Measurements from ENCODE around the gene WDFY2. TPM values are rescaled to one million over a fixed set of nuclear protein-coding genes. Genes with fewer than 3 reads are reported as not detected.
"Not testable (repeated sequence)": the region's sequence is repeated elsewhere in the genome, so short reads cannot be mapped to it uniquely, and the experiment has no call there.

Gene WDFY2
- total and polyA plus RNA-seq, 5 experiments from 2014 or later: 3.8 to 24.8 (median 4.4) TPM

DNA sequence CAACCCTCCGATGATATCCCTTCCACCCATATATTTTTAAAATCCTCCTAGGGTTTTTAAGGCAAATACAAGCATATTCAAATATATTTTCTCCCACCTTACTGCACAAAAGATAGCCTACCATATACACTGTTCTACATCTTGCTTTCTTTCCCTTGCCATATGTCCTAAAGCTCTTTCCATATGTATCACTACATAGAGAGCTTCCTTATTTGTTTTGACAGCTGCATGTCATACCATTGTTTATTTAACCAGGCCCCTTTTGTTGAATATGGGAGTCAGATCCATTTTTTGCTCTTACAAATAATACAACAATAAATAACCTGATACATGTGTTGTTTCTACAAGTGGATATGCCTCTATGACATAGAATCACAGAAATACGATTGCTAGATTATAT, 32.8 kb upstream of the WDFY2 start:
- Mint-ChIP-seq H3K27me3 (peaks cover 0 to 6% (median 0%) of the 10 kb centered on the region in 5 donors), H3K4me3 (no peak overlapping the region), H3K36me3 (peaks cover 0 to 5% (median 0%) of the 10 kb centered on the region in 3 donors), H3K27ac (no peak overlapping the region), H3K9me3 (no peaks in the 10 kb centered on the region), H3K4me1 (peaks cover 0 to 14% (median 0%) of the 10 kb centered on the region in 4 donors)
- POLR2A ChIA-PET: no interaction called here
- DNase-seq (no peak), ATAC-seq (no peak)

DNA sequence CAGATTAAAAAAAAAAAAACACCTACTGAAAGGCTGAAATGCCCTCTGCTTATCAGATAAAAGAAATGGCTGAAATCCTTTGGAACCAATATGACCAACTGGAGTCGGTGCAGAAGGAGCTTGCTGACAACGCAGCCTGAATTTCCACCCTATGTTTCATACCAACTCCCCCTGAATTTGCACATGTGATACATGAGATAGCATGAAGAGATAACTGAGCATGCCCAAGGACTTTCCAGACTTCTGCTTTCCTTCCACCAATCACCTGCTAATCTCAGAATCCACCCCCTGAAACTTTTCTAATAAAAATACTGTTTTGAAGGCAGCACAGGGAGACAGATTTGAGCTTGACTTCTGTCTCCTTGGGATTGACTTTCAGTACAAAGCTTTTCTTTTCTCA, 32.2 kb upstream of the WDFY2 start:
- H3K36me3 Mint-ChIP-seq: peaks cover 0 to 5% (median 0%) of the 10 kb centered on the region in 3 donors
- peaks cover 0 to 9% (median 0%) of the 10 kb centered on the region in 5 donors for H3K27me3 Mint-ChIP-seq
- POLR2A ChIA-PET: interaction anchor here (1.3 kb wide), 1 partner anchor 99 kb away, joined by 4 read pairs; no protein-coding TSS in a partner anchor
- no peak overlapping the region for H3K4me3 Mint-ChIP-seq
- ATAC-seq (no peak), DNase-seq (no peak)
- no peak overlapping the region for H3K27ac Mint-ChIP-seq
- H3K4me1 Mint-ChIP-seq: peaks cover 0 to 14% (median 0%) of the 10 kb centered on the region in 4 donors
- H3K9me3 Mint-ChIP-seq: no peaks in the 10 kb centered on the region

DNA sequence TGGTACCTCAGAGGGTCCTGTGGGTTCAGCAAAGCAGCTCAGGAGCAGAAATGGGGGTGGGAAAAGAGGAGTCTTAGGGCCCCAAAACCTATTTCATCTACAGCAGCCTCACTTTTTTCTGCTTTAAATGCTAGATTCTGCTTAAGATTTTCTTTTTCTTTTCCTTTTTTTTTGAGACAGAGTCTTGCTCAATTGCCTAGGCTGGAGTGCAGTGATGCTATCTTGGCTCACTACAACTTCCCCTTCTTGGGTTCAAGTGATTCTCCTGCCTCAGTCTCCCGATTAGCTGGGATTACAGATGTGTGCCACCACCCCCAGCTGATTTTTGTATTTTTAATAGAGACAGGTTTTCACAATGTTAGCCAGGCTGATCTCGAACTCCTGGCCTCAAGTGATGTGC, 30.7 kb upstream of the WDFY2 start:
- DNase-seq (no peak), ATAC-seq (no peak)
- Mint-ChIP-seq H3K27ac (no peak overlapping the region), H3K4me1 (peaks cover 0 to 12% (median 0%) of the 10 kb centered on the region in 4 donors), H3K27me3 (peaks cover 0 to 9% (median 0%) of the 10 kb centered on the region in 5 donors), H3K4me3 (no peak overlapping the region), H3K36me3 (peaks cover 0 to 5% (median 0%) of the 10 kb centered on the region in 3 donors), H3K9me3 (no peaks in the 10 kb centered on the region)
- POLR2A ChIA-PET: interaction anchor here (0.6 kb wide), 2 partner anchors 55 to 92 kb away, joined by 3 to 4 read pairs; no protein-coding TSS in a partner anchor

DNA sequence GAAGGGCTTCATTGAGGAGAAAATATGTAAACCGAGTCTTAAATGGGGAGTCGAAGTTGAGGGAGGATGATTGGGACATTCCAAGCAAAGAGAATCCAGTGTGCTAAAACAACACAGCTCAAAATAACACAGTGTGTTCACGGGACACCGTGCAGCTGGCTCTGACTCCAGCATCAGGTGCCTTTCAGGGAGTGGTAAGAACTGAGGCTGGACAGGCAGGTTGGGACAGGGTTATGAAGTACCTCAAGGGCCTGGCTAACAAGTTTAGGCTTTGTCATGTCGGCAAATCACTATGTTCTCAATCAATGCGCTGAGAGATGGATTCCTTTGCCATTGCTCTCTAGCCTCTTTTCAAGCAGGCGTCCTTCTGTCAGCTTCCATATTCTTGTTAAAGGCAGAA, 27.5 kb upstream of the WDFY2 start:
- DNase-seq (no peak), ATAC-seq (no peak)
- Mint-ChIP-seq H3K27ac (no peak overlapping the region), H3K9me3 (no peaks in the 10 kb centered on the region), H3K27me3 (peaks cover 0 to 9% (median 0%) of the 10 kb centered on the region in 5 donors), H3K36me3 (peaks cover 0 to 5% (median 0%) of the 10 kb centered on the region in 3 donors), H3K4me1 (peaks cover 3 to 27% (median 6%) of the 10 kb centered on the region in 4 donors), H3K4me3 (no peak overlapping the region)
- POLR2A ChIA-PET: no interaction called here

DNA sequence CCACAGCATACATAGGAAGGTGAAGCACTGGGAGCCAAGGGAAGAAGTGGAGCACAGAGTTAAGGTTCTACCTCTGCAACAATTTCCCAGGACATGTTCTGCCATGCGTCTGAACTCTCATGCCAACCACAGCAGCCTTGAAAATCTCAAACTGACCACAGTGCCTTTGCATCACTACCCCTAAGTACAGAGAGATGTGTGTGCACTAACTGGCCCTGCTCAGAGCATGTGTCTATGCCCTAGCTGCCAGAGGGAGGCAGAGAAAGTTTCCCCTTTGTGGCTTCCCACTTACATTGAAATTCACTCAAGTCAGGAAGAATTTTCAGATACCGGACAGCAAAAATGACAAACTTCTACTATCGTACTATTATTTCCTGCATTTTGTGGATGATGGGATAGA, 26.8 kb upstream of the WDFY2 start:
- peaks cover 3 to 29% (median 6%) of the 10 kb centered on the region in 4 donors for H3K4me1 Mint-ChIP-seq
- H3K4me3 Mint-ChIP-seq: no peak overlapping the region
- no peak for DNase-seq
- POLR2A ChIA-PET: no interaction called here
- H3K27ac Mint-ChIP-seq: no peak overlapping the region
- ATAC-seq: no peak
- peaks cover 0 to 9% (median under 1%) of the 10 kb centered on the region in 5 donors for H3K27me3 Mint-ChIP-seq
- H3K36me3 Mint-ChIP-seq: peaks cover 0 to 5% (median 0%) of the 10 kb centered on the region in 3 donors
- H3K9me3 Mint-ChIP-seq: no peaks in the 10 kb centered on the region

DNA sequence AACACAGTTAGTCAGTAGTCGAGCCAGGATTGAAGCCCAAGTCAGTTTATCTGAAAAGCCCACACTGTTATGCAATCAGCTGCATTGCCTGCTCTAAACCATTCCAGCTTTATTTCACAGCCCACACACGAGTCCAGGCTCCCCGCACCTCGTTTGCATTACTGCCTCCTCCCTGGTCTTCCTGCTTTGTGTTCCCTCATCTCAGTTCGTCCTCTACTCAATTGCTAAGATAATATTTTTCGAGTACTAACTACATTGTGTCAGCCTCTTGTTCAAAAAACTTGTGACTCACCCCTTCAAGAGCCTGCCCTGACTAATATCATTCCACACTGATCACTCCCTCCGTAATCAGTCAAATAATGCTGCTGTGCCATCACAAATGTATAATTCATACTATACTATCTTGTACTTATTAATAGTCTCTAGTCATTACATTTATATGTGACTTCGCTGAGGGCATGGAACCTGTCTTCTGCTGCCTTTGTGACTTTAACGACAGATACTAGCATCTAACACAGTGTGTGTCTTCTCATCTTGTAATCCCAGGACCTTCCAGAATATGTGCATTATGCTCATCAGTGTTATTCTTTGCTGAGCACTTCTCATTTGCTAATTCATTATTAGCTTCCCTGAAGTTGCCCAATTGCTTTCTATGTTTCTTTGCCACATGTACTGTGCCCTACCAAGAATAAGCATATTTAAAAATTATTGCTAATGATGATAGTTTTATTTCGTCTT, 26.2 kb upstream of the WDFY2 start:
- ATAC-seq: no peak
- Mint-ChIP-seq H3K27me3 (peaks cover 0 to 9% (median 1%) of the 10 kb centered on the region in 5 donors), H3K4me3 (no peak overlapping the region), H3K4me1 (peaks cover 3 to 31% (median 6%) of the 10 kb centered on the region in 4 donors), H3K9me3 (peaks cover 0 to 2% (median 0%) of the 10 kb centered on the region in 9 donors), H3K27ac (no peak overlapping the region), H3K36me3 (peaks cover 0 to 5% (median 0%) of the 10 kb centered on the region in 3 donors)
- POLR2A ChIA-PET: interaction anchor here (0.5 kb wide), 1 partner anchor 19 kb away, joined by 7 read pairs; no protein-coding TSS in a partner anchor
- DNase-seq: no peak

DNA sequence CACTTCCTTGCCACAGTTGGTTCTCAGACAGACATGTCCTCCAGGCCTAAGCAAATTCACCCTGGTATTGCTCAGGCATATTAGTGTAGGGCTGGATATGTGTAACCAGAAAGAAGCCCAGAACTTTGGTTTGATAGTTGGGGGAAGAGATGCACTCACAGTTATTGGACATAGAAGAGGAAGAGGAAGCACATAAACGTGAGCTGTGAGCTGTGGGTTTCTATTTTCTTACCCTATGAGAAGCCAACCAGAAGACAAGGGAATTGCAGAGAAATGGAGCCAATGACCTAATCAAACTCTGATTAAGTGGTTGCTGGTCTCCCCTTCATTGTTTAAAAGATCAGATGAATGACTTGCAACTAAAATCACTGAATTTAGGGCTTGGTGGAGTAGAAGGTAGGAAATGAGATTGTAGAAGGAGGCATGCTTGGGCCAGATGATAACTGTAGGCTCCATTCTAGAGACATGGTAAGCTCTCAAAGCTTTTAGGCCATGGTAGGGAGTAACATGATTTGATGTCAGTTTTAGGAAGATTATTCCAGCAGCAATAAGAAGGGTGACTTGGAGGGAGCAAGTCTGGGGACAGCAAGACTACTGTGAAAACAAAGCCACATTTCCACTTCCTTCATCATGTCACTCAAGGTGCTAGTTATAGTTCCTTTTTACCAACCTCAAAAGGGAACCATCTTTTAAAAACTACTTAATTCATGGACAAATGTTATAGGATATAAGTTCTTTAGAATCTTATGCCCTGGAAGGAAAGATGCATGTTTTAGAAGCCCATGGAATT, 24.1 kb upstream of the WDFY2 start:
- H3K4me1 Mint-ChIP-seq: peaks cover 3 to 31% (median 6%) of the 10 kb centered on the region in 4 donors
- H3K27me3 Mint-ChIP-seq: peaks cover 0 to 6% (median 1%) of the 10 kb centered on the region in 5 donors
- no peak for DNase-seq
- no peak for ATAC-seq
- no peak overlapping the region for H3K4me3 Mint-ChIP-seq
- peak overlapping the region in 2 of 10 donors; percentile 13 to 70 for H3K27ac Mint-ChIP-seq
- H3K36me3 Mint-ChIP-seq: peaks cover 0 to 3% (median 0%) of the 10 kb centered on the region in 3 donors
- POLR2A ChIA-PET: no interaction called here
- peaks cover 0 to 2% (median 0%) of the 10 kb centered on the region in 9 donors for H3K9me3 Mint-ChIP-seq

DNA sequence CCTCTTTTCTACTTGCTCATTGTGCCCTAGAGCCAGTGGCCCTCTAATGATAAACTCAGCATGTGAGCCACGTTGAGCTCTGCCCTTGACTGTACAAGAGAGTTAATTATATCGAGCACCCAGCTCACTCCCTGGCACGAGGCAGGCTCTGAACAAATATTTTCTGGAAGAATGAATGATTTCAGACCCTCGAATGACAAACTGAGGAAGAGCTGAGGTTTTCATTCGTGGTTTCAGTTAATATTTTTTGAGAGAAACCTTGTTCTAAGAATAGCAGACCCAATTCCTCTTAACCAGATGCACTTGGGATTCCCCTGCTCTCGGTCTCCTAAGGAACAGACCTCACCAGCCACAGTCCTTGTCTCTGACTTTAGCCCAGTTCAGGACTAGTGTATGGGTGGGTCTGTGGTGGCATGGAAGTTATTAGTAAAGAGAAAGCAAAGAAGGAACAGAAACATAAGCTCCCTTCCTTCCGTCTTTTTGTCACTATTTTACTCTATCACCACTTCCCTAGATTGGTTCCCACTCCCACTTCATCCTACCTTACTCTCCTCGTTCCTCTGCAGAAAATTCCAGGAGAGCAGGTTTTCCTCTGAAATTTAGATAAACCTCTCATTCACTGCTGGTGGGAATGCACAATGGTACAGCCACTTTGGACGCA, 22.1 kb upstream of the WDFY2 start:
- no peak for ATAC-seq
- no peak for DNase-seq
- H3K27me3 Mint-ChIP-seq: peaks cover 0 to 3% (median 0%) of the 10 kb centered on the region in 5 donors
- H3K4me3 Mint-ChIP-seq: no peak overlapping the region
- POLR2A ChIA-PET: no interaction called here
- peaks cover 0 to 2% (median 0%) of the 10 kb centered on the region in 9 donors for H3K9me3 Mint-ChIP-seq
- no peaks in the 10 kb centered on the region for H3K36me3 Mint-ChIP-seq
- no peak overlapping the region for H3K27ac Mint-ChIP-seq
- peaks cover 3 to 31% (median 6%) of the 10 kb centered on the region in 4 donors for H3K4me1 Mint-ChIP-seq

DNA sequence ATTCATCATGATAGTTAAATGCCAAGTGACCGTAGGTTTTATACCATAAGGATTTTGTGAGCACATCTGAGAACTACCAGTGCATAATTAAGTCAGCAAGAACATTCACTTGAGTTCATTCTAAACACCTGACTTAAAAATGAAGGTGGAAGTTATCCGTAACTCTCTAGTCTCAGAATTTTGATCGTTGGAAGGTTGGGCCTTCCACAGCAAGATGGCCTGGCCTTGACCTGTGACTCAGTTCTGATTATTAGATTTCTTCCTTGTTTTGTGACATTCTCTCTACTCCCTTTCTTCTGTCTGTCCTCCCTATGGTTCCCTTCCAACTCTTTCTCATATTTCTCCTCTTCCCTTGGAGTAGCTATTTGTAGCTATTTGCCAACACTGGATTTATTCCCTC, 20.0 kb upstream of the WDFY2 start:
- POLR2A ChIA-PET: no interaction called here
- peaks cover 3 to 29% (median 6%) of the 10 kb centered on the region in 4 donors for H3K4me1 Mint-ChIP-seq
- H3K4me3 Mint-ChIP-seq: no peak overlapping the region
- no peaks in the 10 kb centered on the region for H3K36me3 Mint-ChIP-seq
- peaks cover 0 to 2% (median 0%) of the 10 kb centered on the region in 5 donors for H3K27me3 Mint-ChIP-seq
- no peak overlapping the region for H3K27ac Mint-ChIP-seq
- ATAC-seq (no peak), DNase-seq (no peak)
- H3K9me3 Mint-ChIP-seq: peaks cover 0 to 8% (median 2%) of the 10 kb centered on the region in 9 donors

DNA sequence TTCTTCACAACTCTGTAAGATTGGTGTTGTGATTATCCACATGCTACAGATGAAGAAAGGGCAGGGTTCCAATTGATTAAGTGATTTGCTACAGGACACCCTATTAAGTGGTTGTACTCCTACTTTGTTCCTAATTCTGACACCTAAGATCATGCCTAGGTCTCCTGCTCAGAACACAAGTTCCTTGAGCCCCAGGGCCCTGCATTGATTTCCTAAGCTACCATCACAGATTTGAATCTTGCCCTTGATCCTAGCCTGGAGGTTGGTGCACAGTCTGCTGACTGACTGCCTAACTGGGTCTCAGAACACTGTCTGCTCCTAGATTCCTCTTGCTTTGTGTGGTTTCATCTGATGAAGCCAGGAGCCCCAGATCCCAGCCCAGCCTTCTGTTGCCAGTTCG, 19.6 kb upstream of the WDFY2 start:
- DNase-seq: no peak
- Mint-ChIP-seq H3K9me3 (peaks cover 0 to 13% (median 2%) of the 10 kb centered on the region in 9 donors), H3K4me3 (no peak overlapping the region), H3K4me1 (peaks cover 3 to 29% (median 6%) of the 10 kb centered on the region in 4 donors), H3K27ac (no peak overlapping the region), H3K36me3 (no peaks in the 10 kb centered on the region), H3K27me3 (peaks cover 0 to 2% (median 0%) of the 10 kb centered on the region in 5 donors)
- POLR2A ChIA-PET: no interaction called here
- no peak for ATAC-seq

DNA sequence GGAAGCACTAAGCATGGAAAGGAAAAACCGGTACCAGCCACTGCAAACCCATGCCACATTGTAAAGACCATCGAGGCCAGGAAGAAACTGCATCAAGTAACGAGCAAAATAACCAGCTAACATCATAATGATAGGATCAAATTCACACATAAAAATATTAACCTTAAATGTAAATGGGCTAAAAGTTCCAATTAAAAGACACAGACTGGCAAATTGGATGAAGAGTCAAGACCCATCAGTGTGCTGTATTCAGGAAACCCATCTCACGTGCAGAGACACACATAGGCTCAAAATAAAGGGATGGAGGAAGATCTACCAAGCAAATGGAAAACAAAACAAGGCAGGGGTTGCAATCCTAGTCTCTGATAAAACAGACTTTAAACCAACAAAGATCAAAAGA, 15.3 kb upstream of the WDFY2 start:
- H3K27me3 Mint-ChIP-seq, H3K27ac Mint-ChIP-seq, H3K4me1 Mint-ChIP-seq, ATAC-seq, H3K36me3 Mint-ChIP-seq, DNase-seq, H3K4me3 Mint-ChIP-seq, POLR2A ChIA-PET: not testable (repeated sequence)
- peaks cover 0 to 15% (median 2%) of the 10 kb centered on the region in 9 donors for H3K9me3 Mint-ChIP-seq

DNA sequence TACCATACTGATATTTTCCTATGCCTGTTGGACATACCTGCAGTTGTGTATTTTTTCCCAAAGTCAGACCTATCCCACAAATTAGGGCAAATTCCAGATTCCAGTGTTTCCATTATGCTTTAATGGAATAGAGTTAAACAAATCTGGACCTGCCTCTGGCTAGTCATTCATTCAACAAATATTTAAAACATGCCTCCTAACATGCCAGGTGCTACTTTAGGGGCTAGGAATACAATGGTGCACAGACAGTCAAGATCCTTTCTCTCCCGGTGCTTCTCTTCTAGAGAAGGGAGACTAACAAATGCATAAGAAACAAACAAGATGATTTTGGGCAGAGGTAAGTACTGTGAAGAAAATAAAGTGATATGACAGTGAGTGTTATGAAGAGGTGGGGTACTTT, 7.5 kb upstream of the WDFY2 start:
- Mint-ChIP-seq H3K36me3 (no peaks in the 10 kb centered on the region), H3K4me1 (no peaks in the 10 kb centered on the region), H3K27ac (no peak overlapping the region), H3K9me3 (no peaks in the 10 kb centered on the region), H3K27me3 (peaks cover 0 to 1% (median 0%) of the 10 kb centered on the region in 5 donors), H3K4me3 (no peak overlapping the region)
- POLR2A ChIA-PET: interaction anchor here (0.7 kb wide), 2 partner anchors 19 to 68 kb away, joined by 7 read pairs; no protein-coding TSS in a partner anchor
- no peak for DNase-seq
- no peak for ATAC-seq
